ENCODE results near the gene TMEM11.

DNA sequence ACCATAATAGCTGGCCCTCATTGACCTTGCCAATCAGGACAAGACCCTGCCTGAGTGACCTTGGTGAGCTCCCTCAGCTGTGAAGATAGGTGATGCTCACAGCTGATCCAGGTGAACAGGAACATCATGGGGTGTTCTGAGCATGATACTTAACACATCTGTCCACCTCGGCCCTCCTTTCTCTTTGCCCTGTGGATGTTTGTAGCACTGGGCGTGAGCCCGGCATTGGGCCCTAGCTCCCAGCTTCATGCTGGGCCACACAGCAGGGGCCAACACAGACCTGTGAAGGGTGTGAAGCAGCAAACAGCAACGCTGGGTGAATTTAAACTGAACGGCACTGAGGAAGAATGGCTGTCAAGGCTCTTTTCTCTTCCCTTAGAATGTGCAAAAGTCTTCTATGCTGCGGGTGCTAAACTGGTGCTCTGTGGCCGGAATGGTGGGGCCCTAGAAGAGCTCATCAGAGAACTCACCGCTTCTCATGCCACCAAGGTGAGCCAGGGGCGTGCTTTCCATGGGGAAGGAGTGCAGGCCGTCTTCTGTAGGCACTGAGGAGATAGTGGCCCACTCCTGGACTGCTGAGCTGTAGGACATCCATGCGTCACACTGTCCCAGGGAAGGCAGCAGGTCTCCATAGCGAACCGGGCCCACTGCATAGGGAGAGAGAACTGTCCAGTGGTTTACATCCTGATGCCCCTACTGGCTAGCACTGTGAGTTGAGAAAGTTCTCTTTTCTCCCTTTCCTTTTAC is 35.9 kb downstream of the TMEM11 start:
- no peak for TF ChIP-seq CTCF (IDR thresholded peaks at IDR 0.05; ENCODE audit: control extremely low read depth in 1 of 3, insufficient read depth in 1 of 3, low read depth in 1 of 3, low read length in 3 of 3)
- TF ChIP-seq KDM1A (IDR thresholded peaks at IDR 0.05; ENCODE audit: borderline replicate concordance, low read length): no peak
- no peak for TF ChIP-seq BCL11A (IDR thresholded peaks at IDR 0.05; ENCODE audit: low read depth in 2 of 2, low read length in 2 of 2)
- TF ChIP-seq POLR2AphosphoS5 (IDR thresholded peaks at IDR 0.05; ENCODE audit: low read depth, low read length): no peak
- no peak for TF ChIP-seq POLR2A (IDR thresholded peaks at IDR 0.05; ENCODE audit: control extremely low read depth in 1 of 2, low read depth in 2 of 2, low read length in 2 of 2)
- no peak for TF ChIP-seq YY1 (IDR thresholded peaks at IDR 0.05; ENCODE audit: low read depth, low read length)
- TF ChIP-seq ZNF274 (IDR thresholded peaks at IDR 0.05; ENCODE audit: borderline replicate concordance, extremely low read depth, low read length): no peak
- no peak for TF ChIP-seq PHF8 (conservative IDR thresholded peaks at IDR 0.05; ENCODE audit: low read depth, low read length)
- TF ChIP-seq RBBP5 (IDR thresholded peaks at IDR 0.05; ENCODE audit: borderline replicate concordance, low read depth, low read length): no peak
- no peak for TF ChIP-seq CREB1 (IDR thresholded peaks at IDR 0.05)
- TF ChIP-seq RAD21 (IDR thresholded peaks at IDR 0.05 in 1 of 2, conservative IDR thresholded peaks at IDR 0.05 in 1 of 2; ENCODE audit: low read depth in 2 of 2, low read length in 2 of 2): no peak
- TF ChIP-seq TAF1 (IDR thresholded peaks at IDR 0.05; ENCODE audit: low read depth, low read length): no peak

All from H1 (cell line).